GM18870 (cell line): ENCODE data around the gene SBF2.
"Not testable (repeated sequence)": the region's sequence is repeated elsewhere in the genome, so short reads cannot be mapped to it uniquely, and the experiment has no call there.

Experiments
- ATAC-seq: cut with Tn5 transposase; IDR thresholded peaks from one replicate; pipeline ENCODE4 v1.9.1; 2021; ENCODE audit warnings: moderate library complexity; ENCODE audit not compliant: unreplicated experiment

The SBF2 gene

GRCh38 chr11:10029386-10030121, 264.5 kb downstream of the SBF2 start:
- ATAC-seq, result no peak

GRCh38 chr11:10026514-10026913, 267.5 kb downstream of the SBF2 start:
- no peak for ATAC-seq

- no peak for ATAC-seq
Observed at GRCh38 chr11:10023212-10023611, 270.8 kb downstream of the SBF2 start.

GRCh38 chr11:10022764-10023163, 271.3 kb downstream of the SBF2 start:
- ATAC-seq, result no peak

- ATAC-seq, result no peak
Observed at GRCh38 chr11:10021563-10021962, 272.5 kb downstream of the SBF2 start.

GRCh38 chr11:10019906-10020682, 273.9 kb downstream of the SBF2 start:
- ATAC-seq, result no peak

- no peak for ATAC-seq
Observed at GRCh38 chr11:10017911-10018310, 276.1 kb downstream of the SBF2 start.

GRCh38 chr11:10017050-10017449, 277.0 kb downstream of the SBF2 start:
- ATAC-seq, result no peak

GRCh38 chr11:10012068-10012467, 282.0 kb downstream of the SBF2 start:
- ATAC-seq, result no peak

GRCh38 chr11:10005955-10006525, 288.0 kb downstream of the SBF2 start:
- ATAC-seq, result no peak

GRCh38 chr11:10004526-10005113, 289.4 kb downstream of the SBF2 start:
- ATAC-seq, result no peak

- no peak for ATAC-seq
Observed at GRCh38 chr11:10002221-10002620, 291.8 kb downstream of the SBF2 start.

GRCh38 chr11:9992306-9992705, 301.7 kb downstream of the SBF2 start:
- no peak for ATAC-seq

GRCh38 chr11:9990221-9990973, 303.6 kb downstream of the SBF2 start:
- no peak for ATAC-seq

- ATAC-seq, result not testable (repeated sequence)
Observed at GRCh38 chr11:9987303-9987702, 306.7 kb downstream of the SBF2 start.

- ATAC-seq, result no peak
Observed at GRCh38 chr11:9982796-9983579, 311.0 kb downstream of the SBF2 start.

GRCh38 chr11:9982127-9982795, 311.8 kb downstream of the SBF2 start:
- ATAC-seq, result no peak

GRCh38 chr11:9980931-9981330, 313.1 kb downstream of the SBF2 start:
- no peak for ATAC-seq

- no peak for ATAC-seq
Observed at GRCh38 chr11:9977554-9977953, 316.5 kb downstream of the SBF2 start.

- ATAC-seq, result no peak
Observed at GRCh38 chr11:9974375-9974774, 319.6 kb downstream of the SBF2 start.
